Astrocyte (in vitro differentiated cells and primary cell): ENCODE measurements around the gene CRELD2.

Experiments used
- EZH2 ChIP-seq: IDR thresholded peaks from 2 replicates; pipeline ENCODE4 v1.6.1; 2012; ENCODE audit warnings: mild to moderate bottlenecking, low read length, inconsistent platforms; ENCODE audit not compliant: insufficient read depth
- TF ChIP-seq, protein P1 (sequence below): IDR thresholded peaks from 2 replicates; pipeline ENCODE4 v1.5.1; 2011; ENCODE audit warnings: low read depth, mild to moderate bottlenecking, inconsistent platforms, low read length, moderate library complexity; ENCODE audit not compliant: insufficient read depth

- TF ChIP-seq, protein P1, sequence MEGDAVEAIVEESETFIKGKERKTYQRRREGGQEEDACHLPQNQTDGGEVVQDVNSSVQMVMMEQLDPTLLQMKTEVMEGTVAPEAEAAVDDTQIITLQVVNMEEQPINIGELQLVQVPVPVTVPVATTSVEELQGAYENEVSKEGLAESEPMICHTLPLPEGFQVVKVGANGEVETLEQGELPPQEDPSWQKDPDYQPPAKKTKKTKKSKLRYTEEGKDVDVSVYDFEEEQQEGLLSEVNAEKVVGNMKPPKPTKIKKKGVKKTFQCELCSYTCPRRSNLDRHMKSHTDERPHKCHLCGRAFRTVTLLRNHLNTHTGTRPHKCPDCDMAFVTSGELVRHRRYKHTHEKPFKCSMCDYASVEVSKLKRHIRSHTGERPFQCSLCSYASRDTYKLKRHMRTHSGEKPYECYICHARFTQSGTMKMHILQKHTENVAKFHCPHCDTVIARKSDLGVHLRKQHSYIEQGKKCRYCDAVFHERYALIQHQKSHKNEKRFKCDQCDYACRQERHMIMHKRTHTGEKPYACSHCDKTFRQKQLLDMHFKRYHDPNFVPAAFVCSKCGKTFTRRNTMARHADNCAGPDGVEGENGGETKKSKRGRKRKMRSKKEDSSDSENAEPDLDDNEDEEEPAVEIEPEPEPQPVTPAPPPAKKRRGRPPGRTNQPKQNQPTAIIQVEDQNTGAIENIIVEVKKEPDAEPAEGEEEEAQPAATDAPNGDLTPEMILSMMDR = no peak
- TF ChIP-seq EZH2 = no peak
These were observed 35.2 kb upstream of the CRELD2 start for GRCh38 chr22:49883294-49883640.
